ENCODE measurements around the gene ALOX5AP. TPM values are rescaled to one million over a fixed set of nuclear protein-coding genes. Genes with fewer than 3 reads are reported as not detected.

The ALOX5AP gene
- total RNA-seq, 4 donors from 2014 or later, result 4.7 to 21.5 (median 12.7) TPM

- Histone ChIP-seq H3K4me3 (no peak overlapping the region), H3K4me1 (peaks cover 10 to 36% (median 12%) of the 10 kb centered on the region in 3 donors), H3K36me3 (no peaks in the 10 kb centered on the region), H3K27ac (no peak overlapping the region), H3K27me3 (no peaks in the 10 kb centered on the region), H3K9me3 (no peaks in the 10 kb centered on the region)
- no peak for DNase-seq
- 100% methylated on average over 1 to 3 of the region's 5 CpGs for WGBS, 2 donors
- TF ChIP-seq CTCF (IDR thresholded peaks at IDR 0.05) (no peak), POLR2A (IDR thresholded peaks at IDR 0.05) (no peak)
- intact Hi-C loops (cut with DNase I), result loop anchor here (10.0 kb wide), 2 partner anchors 130 to 670 kb away; no protein-coding TSS in a partner anchor
These were observed 69.1 kb downstream of the ALOX5AP start for GRCh38 chr13:30804474-30804873.

GRCh38 chr13:30805132-30805537, 69.8 kb downstream of the ALOX5AP start:
- intact Hi-C loops (cut with DNase I), result loop anchor here (10.0 kb wide), 2 partner anchors 130 to 670 kb away; no protein-coding TSS in a partner anchor
- Histone ChIP-seq H3K27ac (no peak overlapping the region), H3K4me3 (no peak overlapping the region), H3K36me3 (no peaks in the 10 kb centered on the region), H3K9me3 (no peaks in the 10 kb centered on the region), H3K27me3 (no peaks in the 10 kb centered on the region), H3K4me1 (peaks cover 10 to 41% (median 12%) of the 10 kb centered on the region in 3 donors)
- WGBS, 2 donors, result 88 to 89% methylated on average over 4 of the region's 4 CpGs
- no peak for DNase-seq
- TF ChIP-seq CTCF (IDR thresholded peaks at IDR 0.05) (no peak), POLR2A (IDR thresholded peaks at IDR 0.05) (no peak)

- TF ChIP-seq CTCF (IDR thresholded peaks at IDR 0.05) (no peak), POLR2A (IDR thresholded peaks at IDR 0.05) (no peak)
- H3K9me3 ChIP-seq, result no peaks in the 10 kb centered on the region
- intact Hi-C loops (cut with DNase I), result loop anchor here (10.0 kb wide), 2 partner anchors 131 to 671 kb away; no protein-coding TSS in a partner anchor
- 67% methylated on average over 2 of the region's 7 CpGs; no CpG with 5 or more reads in 1 of the 2 donors for WGBS, 2 donors
- no peaks in the 10 kb centered on the region for H3K36me3 ChIP-seq
- no peaks in the 10 kb centered on the region for H3K27me3 ChIP-seq
- no peak overlapping the region for H3K27ac ChIP-seq
- H3K4me3 ChIP-seq, result no peak overlapping the region
- DNase-seq, result no peak
- peaks cover 10 to 45% (median 12%) of the 10 kb centered on the region in 3 donors for H3K4me1 ChIP-seq
These were observed 70.3 kb downstream of the ALOX5AP start for GRCh38 chr13:30805603-30806011.

- WGBS, 2 donors, result 20% methylated on average over 3 of the region's 3 CpGs
- Histone ChIP-seq H3K27me3 (no peaks in the 10 kb centered on the region), H3K27ac (no peak overlapping the region), H3K4me1 (peaks cover 10 to 48% (median 12%) of the 10 kb centered on the region in 3 donors), H3K4me3 (no peak overlapping the region), H3K36me3 (no peaks in the 10 kb centered on the region), H3K9me3 (no peaks in the 10 kb centered on the region)
- TF ChIP-seq CTCF (IDR thresholded peaks at IDR 0.05), result no peak
- no peak for TF ChIP-seq POLR2A (IDR thresholded peaks at IDR 0.05)
- intact Hi-C loops (cut with DNase I), result loop anchor here (10.0 kb wide), 2 partner anchors 132 to 672 kb away; no protein-coding TSS in a partner anchor
- no peak for DNase-seq
These were observed 71.4 kb downstream of the ALOX5AP start for GRCh38 chr13:30806784-30807183.

GRCh38 chr13:30807392-30807791, 72.0 kb downstream of the ALOX5AP start:
- H3K4me1 ChIP-seq, result peaks cover 10 to 48% (median 12%) of the 10 kb centered on the region in 3 donors
- no peak for DNase-seq
- H3K27ac ChIP-seq, result no peak overlapping the region
- no peaks in the 10 kb centered on the region for H3K9me3 ChIP-seq
- no peak overlapping the region for H3K4me3 ChIP-seq
- no peaks in the 10 kb centered on the region for H3K27me3 ChIP-seq
- TF ChIP-seq CTCF (IDR thresholded peaks at IDR 0.05) (no peak), POLR2A (IDR thresholded peaks at IDR 0.05) (no peak)
- no peaks in the 10 kb centered on the region for H3K36me3 ChIP-seq
- intact Hi-C loops (cut with DNase I), result loop anchor here (10.0 kb wide), 2 partner anchors 133 to 673 kb away; no protein-coding TSS in a partner anchor
- WGBS, 2 donors, result 70 to 73% methylated on average over 4 of the region's 4 CpGs
